H9 (cell line): ENCODE data around the gene PCDHA1. TPM values are rescaled to one million over a fixed set of nuclear protein-coding genes. Genes with fewer than 3 reads are reported as not detected.
A peak's percentile ranks its signal among the peaks of the same experiment; 100 is the strongest.

Experiments
- DNase-seq: peaks from one replicate; pipeline ENCODE4 v3.0.0-alpha.2; 2017
- H2AFZ ChIP-seq: one replicate; pipeline ENCODE4 v1.6.1; 2013; ENCODE audit warnings: mild to moderate bottlenecking, low read length, control low read depth, moderate library complexity
- H2AK5ac ChIP-seq: 2 replicates; pipeline ENCODE4 v1.6.1; 2013; ENCODE audit warnings: low read length, control low read depth, mixed read lengths; ENCODE audit not compliant: insufficient read length
- H2BK120ac ChIP-seq: one replicate; pipeline ENCODE4 v1.6.1; 2013; ENCODE audit warnings: low read depth, mild to moderate bottlenecking, low read length, control low read depth, inconsistent platforms; ENCODE audit not compliant: poor library complexity, severe bottlenecking
- H2BK12ac ChIP-seq: 2 replicates; pipeline ENCODE4 v1.6.1; 2013; ENCODE audit warnings: low read length, control low read depth, mixed read lengths, low read depth; ENCODE audit not compliant: insufficient read length
- H2BK15ac ChIP-seq: 2 replicates; pipeline ENCODE4 v1.6.1; 2013; ENCODE audit warnings: low read depth, low read length, control low read depth
- H2BK20ac ChIP-seq: one replicate; pipeline ENCODE4 v1.6.1; 2013; ENCODE audit warnings: low read depth, mild to moderate bottlenecking, low read length, control low read depth, inconsistent platforms; ENCODE audit not compliant: poor library complexity, severe bottlenecking
- H2BK5ac ChIP-seq: 2 replicates; pipeline ENCODE4 v1.6.1; 2013; ENCODE audit warnings: low read length, control low read depth, mixed read lengths; ENCODE audit not compliant: insufficient read length
- H3K14ac ChIP-seq: 2 replicates; pipeline ENCODE4 v1.6.1; 2013; ENCODE audit warnings: low read length, control low read depth; ENCODE audit not compliant: insufficient read depth
- H3K18ac ChIP-seq: 2 replicates; pipeline ENCODE4 v1.6.1; 2013; ENCODE audit warnings: low read depth, mild to moderate bottlenecking, mixed read lengths, low read length, control low read depth; ENCODE audit not compliant: insufficient read length
- H3K23ac ChIP-seq: 2 replicates; pipeline ENCODE4 v1.6.1; 2013; ENCODE audit warnings: low read length, control low read depth, mixed read lengths, low read depth; ENCODE audit not compliant: insufficient read length
- H3K23me2 ChIP-seq: 2 replicates; pipeline ENCODE4 v1.6.1; 2013; ENCODE audit warnings: low read depth, mild to moderate bottlenecking, mixed read lengths, low read length, control low read depth; ENCODE audit not compliant: insufficient read length, poor library complexity, severe bottlenecking
- H3K27ac ChIP-seq: 2 replicates; pipeline ENCODE4 v1.5.1; 2013; ENCODE audit warnings: low read length, control low read depth, mixed read lengths, low read depth; ENCODE audit not compliant: insufficient read length
- H3K27me3 ChIP-seq: 2 replicates; pipeline ENCODE4 v1.6.1; 2013; ENCODE audit warnings: low read length, control low read depth, inconsistent platforms; ENCODE audit not compliant: insufficient read depth
- H3K4ac ChIP-seq: 2 replicates; pipeline ENCODE4 v1.6.1; 2013; ENCODE audit warnings: low read depth, mild to moderate bottlenecking, control low read depth, inconsistent platforms, low read length, moderate library complexity
- H3K4me1 ChIP-seq: 2 replicates; pipeline ENCODE4 v1.6.1; 2013; ENCODE audit warnings: low read length, control low read depth, inconsistent platforms; ENCODE audit not compliant: insufficient read depth
- H3K4me2 ChIP-seq: 2 replicates; pipeline ENCODE4 v1.6.1; 2013; ENCODE audit warnings: low read length, control low read depth, mixed read lengths; ENCODE audit not compliant: insufficient read length, insufficient read depth
- H3K56ac ChIP-seq: 2 replicates; pipeline ENCODE4 v1.6.1; 2013; ENCODE audit warnings: low read depth, mild to moderate bottlenecking, mixed read lengths, low read length, control low read depth; ENCODE audit not compliant: insufficient read length
- H3K79me1 ChIP-seq: 2 replicates; pipeline ENCODE4 v1.6.1; 2013; ENCODE audit warnings: low read depth, mild to moderate bottlenecking, moderate library complexity, low read length, control low read depth, inconsistent platforms; ENCODE audit not compliant: insufficient read depth, poor library complexity, severe bottlenecking
- H3K79me2 ChIP-seq: 2 replicates; pipeline ENCODE4 v1.6.1; 2013; ENCODE audit warnings: low read length, control low read depth, inconsistent platforms; ENCODE audit not compliant: insufficient read depth
- H3K9ac ChIP-seq: 2 replicates; pipeline ENCODE4 v1.6.1; 2013; ENCODE audit warnings: low read length, control low read depth, mixed read lengths; ENCODE audit not compliant: insufficient read length; ENCODE audit errors: extremely low read depth
- H3K9me3 ChIP-seq: one replicate; pipeline ENCODE4 v1.6.1; 2013; ENCODE audit warnings: low read depth, low read length, inconsistent platforms; ENCODE audit not compliant: control insufficient read depth
- H3T11ph ChIP-seq: one replicate; pipeline ENCODE4 v1.6.1; 2013; ENCODE audit warnings: mild to moderate bottlenecking, low read length, control low read depth, inconsistent platforms
- H4K20me1 ChIP-seq: one replicate; pipeline ENCODE4 v1.6.1; 2013; ENCODE audit not compliant: control insufficient read depth, insufficient read length, insufficient read depth
- H4K5ac ChIP-seq: 2 replicates; pipeline ENCODE4 v1.6.1; 2013; ENCODE audit warnings: low read depth, mild to moderate bottlenecking, mixed read lengths, low read length, control low read depth; ENCODE audit not compliant: insufficient read length
- H4K8ac ChIP-seq: replicated peaks from 2 replicates; pipeline ENCODE4 v1.6.1; 2013; ENCODE audit warnings: low read length, control low read depth, mixed read lengths, low read depth; ENCODE audit not compliant: insufficient read length
- H4K91ac ChIP-seq: 2 replicates; pipeline ENCODE4 v1.6.1; 2013; ENCODE audit warnings: low read depth, mild to moderate bottlenecking, moderate library complexity, mixed read lengths, low read length, control low read depth; ENCODE audit not compliant: insufficient read length
- H3K27ac Mint-ChIP-seq, 3 experiments: 2 replicates in 2 of 3; 3 replicates in 1 of 3; pipeline ENCODE4 v1.8.0; 2020 to 2021; ENCODE audit warnings: mixed read lengths in 3 of 3, mild to moderate bottlenecking in 1 of 3, moderate library complexity in 1 of 3
- H3K27me3 Mint-ChIP-seq: 2 replicates; pipeline ENCODE4 v1.8.0; 2021; ENCODE audit warnings: low read depth, mild to moderate bottlenecking, moderate library complexity, mixed read lengths
- H3K36me3 Mint-ChIP-seq, 3 experiments: 2 replicates in 2 of 3; 3 replicates in 1 of 3; pipeline ENCODE4 v1.8.0; 2020 to 2021; ENCODE audit warnings: low read depth in 3 of 3, mixed read lengths in 3 of 3; ENCODE audit not compliant: insufficient read depth in 1 of 3
- H3K4me1 Mint-ChIP-seq, 2 experiments: 2 replicates each; pipeline ENCODE4 v1.8.0; 2020; ENCODE audit warnings: mixed read lengths in 2 of 2
- H3K4me3 Mint-ChIP-seq, 2 experiments: 2 replicates in 1 of 2; 3 replicates in 1 of 2; pipeline ENCODE4 v1.8.0; 2020 to 2021; ENCODE audit warnings: mild to moderate bottlenecking in 2 of 2, mixed read lengths in 2 of 2, moderate library complexity in 1 of 2
- H3K9me3 Mint-ChIP-seq, 2 experiments: 2 replicates in 1 of 2; 3 replicates in 1 of 2; pipeline ENCODE4 v1.8.0; 2020; ENCODE audit warnings: mild to moderate bottlenecking in 2 of 2, mixed read lengths in 2 of 2, moderate library complexity in 1 of 2
- WGBS: extraction: QIAGEN DNeasy Blood & Tissue Kit; methylation state at CpG from one replicate; pipeline ENCODE4 v1.1.7; 2013; ENCODE audit warnings: missing lambda C conversion rate, low lambda C conversion rate, mixed read lengths; ENCODE audit not compliant: insufficient read length; ENCODE audit errors: extremely low coverage; 5-methylcytosine and 5-hydroxymethylcytosine counted together
- total RNA-seq: library from RNA; stranded (reverse); gene quantifications from 2 replicates; pipeline ENCODE4 v1.2.1, GENCODE V29; 2021
- TF ChIP-seq, protein P1 (sequence below): fragments of 200-600 bp; sonication (generic); conservative IDR thresholded peaks from 3 replicates; pipeline ENCODE4 v1.8.0; 2021; ENCODE audit warnings: antibody characterized with exemption, mild to moderate bottlenecking

The PCDHA1 gene
- total RNA-seq, 1 experiment from 2014 or later = 0.61 TPM

DNA sequence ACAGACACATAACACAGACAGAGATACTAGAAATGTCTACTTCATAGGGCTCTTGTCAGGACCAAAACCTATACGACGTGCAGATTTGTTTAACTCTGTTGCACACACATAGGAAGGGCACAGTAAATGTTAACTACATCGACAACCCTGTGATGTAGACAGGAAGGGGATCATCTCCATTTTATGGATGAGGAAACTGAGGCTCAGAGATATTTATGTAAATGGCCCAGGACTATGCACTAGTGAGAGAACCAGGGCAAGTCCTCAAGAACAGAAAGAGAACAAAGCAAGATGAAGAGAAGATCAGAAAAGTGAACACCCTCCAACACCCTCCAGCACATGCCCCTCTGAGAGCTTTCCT is 216.6 kb downstream of the PCDHA1 start:
- no peak overlapping the region for H3K9ac ChIP-seq
- no peaks in the 10 kb centered on the region for H4K20me1 ChIP-seq
- no peaks in the 10 kb centered on the region for H3K79me2 ChIP-seq
- H3K9me3 ChIP-seq = no peaks in the 10 kb centered on the region
- H3K23ac ChIP-seq = no peak overlapping the region
- peaks cover 22% of the 10 kb centered on the region for H3K4me1 ChIP-seq
- no peaks in the 10 kb centered on the region for H3K79me1 ChIP-seq
- H3K4me2 ChIP-seq = peak overlapping the region; percentile 89
- Mint-ChIP-seq H3K27me3 (peaks cover 4% of the 10 kb centered on the region; the same call in 1 of the 2 replicates), H3K36me3 (peaks cover 4 to 8% (median 6%) of the 10 kb centered on the region in 3 experiments; a peak in 6 of 7 replicates), H3K4me3 (peak overlapping the region; percentile 69 to 85), H3K9me3 (no peaks in the 10 kb centered on the region), H3K4me1 (peaks cover 69 to 74% of the 10 kb centered on the region in 2 experiments), H3K27ac (peak overlapping the region; percentile 96 to 99 (median 99))
- WGBS = no CpG with 5 or more reads among the region's 3 CpGs
- no peak overlapping the region for H4K5ac ChIP-seq
- H3K18ac ChIP-seq = no peak overlapping the region
- peak overlapping the region; percentile 79 for H3K27ac ChIP-seq
- no peak for DNase-seq
- H2AFZ ChIP-seq = no peak overlapping the region
- no peaks in the 10 kb centered on the region for H3K27me3 ChIP-seq
- H3T11ph ChIP-seq = no peak overlapping the region
- H2BK15ac ChIP-seq = no peak overlapping the region
- peaks cover 9% of the 10 kb centered on the region for H3K23me2 ChIP-seq
- no peak overlapping the region for H2BK120ac ChIP-seq
- H2AK5ac ChIP-seq = peak overlapping the region; percentile 93
- peak overlapping the region; percentile 82 for H4K91ac ChIP-seq
- H2BK12ac ChIP-seq = no peak overlapping the region
- H2BK20ac ChIP-seq = no peak overlapping the region
- no peak overlapping the region for H4K8ac ChIP-seq
- TF ChIP-seq, protein P1, sequence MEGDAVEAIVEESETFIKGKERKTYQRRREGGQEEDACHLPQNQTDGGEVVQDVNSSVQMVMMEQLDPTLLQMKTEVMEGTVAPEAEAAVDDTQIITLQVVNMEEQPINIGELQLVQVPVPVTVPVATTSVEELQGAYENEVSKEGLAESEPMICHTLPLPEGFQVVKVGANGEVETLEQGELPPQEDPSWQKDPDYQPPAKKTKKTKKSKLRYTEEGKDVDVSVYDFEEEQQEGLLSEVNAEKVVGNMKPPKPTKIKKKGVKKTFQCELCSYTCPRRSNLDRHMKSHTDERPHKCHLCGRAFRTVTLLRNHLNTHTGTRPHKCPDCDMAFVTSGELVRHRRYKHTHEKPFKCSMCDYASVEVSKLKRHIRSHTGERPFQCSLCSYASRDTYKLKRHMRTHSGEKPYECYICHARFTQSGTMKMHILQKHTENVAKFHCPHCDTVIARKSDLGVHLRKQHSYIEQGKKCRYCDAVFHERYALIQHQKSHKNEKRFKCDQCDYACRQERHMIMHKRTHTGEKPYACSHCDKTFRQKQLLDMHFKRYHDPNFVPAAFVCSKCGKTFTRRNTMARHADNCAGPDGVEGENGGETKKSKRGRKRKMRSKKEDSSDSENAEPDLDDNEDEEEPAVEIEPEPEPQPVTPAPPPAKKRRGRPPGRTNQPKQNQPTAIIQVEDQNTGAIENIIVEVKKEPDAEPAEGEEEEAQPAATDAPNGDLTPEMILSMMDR = no peak
- no peak overlapping the region for H3K4ac ChIP-seq
- H3K14ac ChIP-seq = no peak overlapping the region
- H3K56ac ChIP-seq = no peak overlapping the region
- no peak overlapping the region for H2BK5ac ChIP-seq
